ENCODE measurements around the gene TMC2.
A peak's percentile ranks its signal among the peaks of the same experiment; 100 is the strongest.
"Not testable (repeated sequence)": the region's sequence is repeated elsewhere in the genome, so short reads cannot be mapped to it uniquely, and the experiment has no call there.

Gene TMC2

GRCh38 chr20:2663887-2664719, 127.7 kb downstream of the TMC2 start, which contains the start of gene IDH3B:
Gene IDH3B, minus strand, starts transcription at chr20:2664216. Its CDS starts 28 bp downstream, at chr20:2664188.
- peak; percentile 96 for DNase-seq

- DNase-seq: no peak
These were observed 135.6 kb downstream of the TMC2 start for GRCh38 chr20:2671977-2672376.

GRCh38 chr20:2672446-2672845, 136.1 kb downstream of the TMC2 start:
- no peak for DNase-seq

GRCh38 chr20:2673453-2673852, 137.1 kb downstream of the TMC2 start:
- no peak for DNase-seq

- DNase-seq: no peak
These were observed 143.7 kb downstream of the TMC2 start for GRCh38 chr20:2680046-2680445.

- not testable (repeated sequence) for DNase-seq
These were observed 145.7 kb downstream of the TMC2 start for GRCh38 chr20:2682040-2682439.

GRCh38 chr20:2684817-2685216, 148.4 kb downstream of the TMC2 start:
- peak; percentile 59 for DNase-seq

- no peak for DNase-seq
These were observed 151.1 kb downstream of the TMC2 start for GRCh38 chr20:2687514-2687913.

GRCh38 chr20:2688041-2688591, 151.7 kb downstream of the TMC2 start:
- peak; percentile 81 for DNase-seq

- DNase-seq: no peak
These were observed 153.8 kb downstream of the TMC2 start for GRCh38 chr20:2690213-2690612.

GRCh38 chr20:2690718-2691117, 154.3 kb downstream of the TMC2 start:
- no peak for DNase-seq

GRCh38 chr20:2691127-2691526, 154.8 kb downstream of the TMC2 start:
- DNase-seq: no peak
